Neural cell (in vitro differentiated cells): ENCODE results near the gene ZNF763. TPM values are rescaled to one million over a fixed set of nuclear protein-coding genes. Genes with fewer than 3 reads are reported as not detected.

Experiments used
- H2AFZ ChIP-seq: fragments of 200-600, 300-800 bp; sonication (generic), shearing (Covaris generic); 2 replicates; pipeline ENCODE4 v1.6.0; 2014; ENCODE audit warnings: low read depth, mild to moderate bottlenecking, antibody characterized with exemption, low read length, moderate library complexity
- H3F3A ChIP-seq: fragments of 200-600 bp; shearing (Covaris generic); 2 replicates; pipeline ENCODE4 v1.6.1; 2016; ENCODE audit warnings: mild to moderate bottlenecking, moderate library complexity, mixed read lengths, antibody characterized with exemption, low read length; ENCODE audit not compliant: insufficient read depth, poor library complexity, severe bottlenecking
- H3K27ac ChIP-seq: fragments of 200-600, 300-800 bp; sonication (generic), shearing (Covaris generic); 2 replicates; pipeline ENCODE4 v1.5.1; 2014; ENCODE audit warnings: mild to moderate bottlenecking, low read length, moderate library complexity
- H3K27me3 ChIP-seq: fragments of 300-800, 200-600 bp; sonication (generic), shearing (Covaris generic); 2 replicates; pipeline ENCODE4 v1.6.0; 2014; ENCODE audit warnings: mild to moderate bottlenecking, low read depth, low read length, moderate library complexity; ENCODE audit not compliant: insufficient read depth
- H3K36me3 ChIP-seq: fragments of 300-800, 200-600 bp; sonication (generic), shearing (Covaris generic); 2 replicates; pipeline ENCODE4 v1.5.1; 2014; ENCODE audit warnings: mild to moderate bottlenecking, antibody characterized with exemption, low read length, moderate library complexity; ENCODE audit not compliant: insufficient read depth
- H3K4me2 ChIP-seq: fragments of 300-800, 200-600 bp; sonication (generic), shearing (Covaris generic); 2 replicates; pipeline ENCODE4 v1.6.0; 2014; ENCODE audit warnings: mild to moderate bottlenecking, low read length
- H3K4me3 ChIP-seq: fragments of 300-800, 200-600 bp; sonication (generic), shearing (Covaris generic); 2 replicates; pipeline ENCODE4 v1.5.1; 2014; ENCODE audit warnings: mild to moderate bottlenecking, low read length, moderate library complexity
- H3K79me2 ChIP-seq: fragments of 200-600 bp; shearing (Covaris generic); replicated peaks from 2 replicates; pipeline ENCODE4 v1.6.0; 2014; ENCODE audit warnings: mild to moderate bottlenecking, low read length, moderate library complexity; ENCODE audit not compliant: insufficient read depth
- H3K9ac ChIP-seq: fragments of 300-800, 200-600 bp; sonication (generic), shearing (Covaris generic); 2 replicates; pipeline ENCODE4 v1.6.1; 2016; ENCODE audit warnings: mild to moderate bottlenecking, low read length, mixed read lengths
- H3K9me2 ChIP-seq: fragments of 200-600 bp; shearing (Covaris generic); 2 replicates; pipeline ENCODE4 v1.6.1; 2016; ENCODE audit warnings: mild to moderate bottlenecking, low read length, mixed read lengths; ENCODE audit not compliant: insufficient read depth
- H3K9me3 ChIP-seq: fragments of 200-600, 300-800 bp; sonication (generic), shearing (Covaris generic); 2 replicates; pipeline ENCODE4 v1.6.1; 2016; ENCODE audit warnings: mild to moderate bottlenecking, mixed run types, low read length, moderate library complexity, mixed read lengths
- H4K20me1 ChIP-seq: fragments of 200-600 bp; shearing (Covaris generic); 2 replicates; pipeline ENCODE4 v1.6.1; 2016; ENCODE audit warnings: mild to moderate bottlenecking, mixed run types; ENCODE audit not compliant: insufficient read depth
- CTCF ChIP-seq: fragments of 450-650 bp; IDR thresholded peaks from 2 replicates; pipeline ENCODE4 v1.5.1; 2014; ENCODE audit warnings: antibody characterized with exemption, mild to moderate bottlenecking, moderate library complexity; ENCODE audit not compliant: poor library complexity, severe bottlenecking
- EP300 ChIP-seq: fragments of 450-650 bp; conservative IDR thresholded peaks from 2 replicates; pipeline ENCODE4 v1.6.1; 2014; ENCODE audit warnings: antibody characterized with exemption, mild to moderate bottlenecking, moderate library complexity; ENCODE audit not compliant: poor library complexity, severe bottlenecking
- EZH2 ChIP-seq: fragments of 200-600, 300-800 bp; shearing (Covaris generic), sonication (generic); IDR thresholded peaks from 2 replicates; pipeline ENCODE4 v1.6.1; 2014; ENCODE audit warnings: antibody characterized with exemption, low read length, borderline replicate concordance, mild to moderate bottlenecking; ENCODE audit not compliant: insufficient read depth, poor library complexity, severe bottlenecking
- MXI1 ChIP-seq: fragments of 450-650 bp; conservative IDR thresholded peaks from 2 replicates; pipeline ENCODE4 v1.6.1; 2014; ENCODE audit warnings: antibody characterized with exemption, mild to moderate bottlenecking; ENCODE audit not compliant: poor library complexity, severe bottlenecking
- POLR2AphosphoS5 ChIP-seq: IDR thresholded peaks from 2 replicates; pipeline ENCODE4 v1.6.1; 2012
- RAD21 ChIP-seq: fragments of 450-650 bp; conservative IDR thresholded peaks from 2 replicates; pipeline ENCODE4 v1.6.1; 2014; ENCODE audit warnings: antibody characterized with exemption, mild to moderate bottlenecking, moderate library complexity
- REST ChIP-seq: IDR thresholded peaks from 2 replicates; pipeline ENCODE4 v1.6.1; 2012; ENCODE audit warnings: borderline replicate concordance
- SMC3 ChIP-seq: fragments of 450-650 bp; conservative IDR thresholded peaks from 2 replicates; pipeline ENCODE4 v1.6.1; 2014; ENCODE audit warnings: antibody characterized with exemption, mild to moderate bottlenecking, moderate library complexity; ENCODE audit not compliant: poor library complexity
- TAF1 ChIP-seq: IDR thresholded peaks from 2 replicates; pipeline ENCODE4 v1.6.1; 2012; ENCODE audit warnings: low read depth
- polyA plus RNA-seq: library from polyadenylated mRNA; depleted of rRNA; stranded (reverse); fragments of >200 nt; gene quantifications from 2 replicates; pipeline ENCODE4 v1.2.3, GENCODE V29; 2014

ZNF763 gene
- polyA plus RNA-seq, 1 donor from 2014 or later: 12.8 TPM

- Histone ChIP-seq H3K27ac (no peak overlapping the region), H3K9ac (no peak overlapping the region), H3K27me3 (no peaks in the 10 kb centered on the region), H3K9me3 (no peaks in the 10 kb centered on the region), H3K4me3 (no peak overlapping the region), H3K36me3 (no peaks in the 10 kb centered on the region), H3K4me2 (no peak overlapping the region), H2AFZ (no peak overlapping the region), H3K9me2 (no peaks in the 10 kb centered on the region), H4K20me1 (no peaks in the 10 kb centered on the region), H3F3A (no peaks in the 10 kb centered on the region), H3K79me2 (peaks cover 41% of the 10 kb centered on the region)
- no peak for TF ChIP-seq REST
- TF ChIP-seq EP300: no peak
- TF ChIP-seq RAD21: no peak
- no peak for TF ChIP-seq MXI1
- TF ChIP-seq SMC3: no peak
- no peak for TF ChIP-seq EZH2
- TF ChIP-seq POLR2AphosphoS5: no peak
- TF ChIP-seq CTCF: no peak
Measured at GRCh38 chr19:11995174-11995573, 30.3 kb downstream of the ZNF763 start.

DNA sequence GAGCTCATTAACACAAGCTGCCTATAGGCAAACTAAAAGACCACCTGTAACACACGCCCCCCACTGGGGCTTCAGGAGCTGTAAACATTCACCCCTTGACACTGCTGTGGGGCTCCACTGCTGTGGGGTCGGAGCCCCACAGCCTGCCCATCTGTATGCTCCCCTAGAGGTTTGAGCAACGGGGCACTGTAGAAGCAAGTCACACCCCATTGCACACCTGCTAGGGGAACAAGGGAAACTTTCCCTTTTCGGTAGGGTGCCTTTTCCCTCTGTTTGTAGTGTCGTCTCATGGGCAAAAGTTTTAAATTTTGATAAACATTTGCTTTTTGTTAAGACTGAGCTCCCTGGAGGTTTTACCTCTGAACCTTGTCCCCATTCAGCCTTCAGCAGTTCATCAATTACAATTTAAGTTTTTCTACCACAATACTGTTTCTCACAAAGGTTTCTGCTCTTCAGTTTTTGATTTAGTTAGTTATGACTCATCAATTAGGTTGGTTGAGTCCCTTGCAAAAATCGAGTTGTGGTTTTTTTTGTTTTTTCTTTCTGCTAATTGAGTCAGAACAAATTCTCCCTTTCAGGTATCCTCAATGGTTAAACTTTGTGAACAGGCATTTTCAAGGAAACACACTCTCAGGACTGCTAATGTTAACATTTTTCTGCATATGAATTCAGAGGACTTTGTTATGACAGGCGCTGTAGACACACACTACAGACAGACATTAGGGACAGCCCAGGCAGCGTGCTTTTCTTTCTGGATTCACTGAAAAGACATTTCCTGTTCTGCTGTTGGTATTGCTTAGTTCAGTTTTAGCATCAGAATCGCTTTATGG is 35.5 kb downstream of the ZNF763 start:
- H3K4me3 ChIP-seq: no peak overlapping the region
- TF ChIP-seq TAF1 (no peak), EZH2 (no peak), REST (no peak), EP300 (no peak), MXI1 (no peak), CTCF (no peak), SMC3 (no peak), POLR2AphosphoS5 (no peak), RAD21 (no peak)
- H3K4me2 ChIP-seq: no peak overlapping the region
- H3K36me3 ChIP-seq: no peaks in the 10 kb centered on the region
- no peak overlapping the region for H3K27ac ChIP-seq
- H3K9ac ChIP-seq: no peak overlapping the region
- no peaks in the 10 kb centered on the region for H3F3A ChIP-seq
- H4K20me1 ChIP-seq: no peaks in the 10 kb centered on the region
- no peaks in the 10 kb centered on the region for H3K9me2 ChIP-seq
- H3K79me2 ChIP-seq: peaks cover 13% of the 10 kb centered on the region
- no peaks in the 10 kb centered on the region for H3K27me3 ChIP-seq
- H2AFZ ChIP-seq: no peak overlapping the region
- no peaks in the 10 kb centered on the region for H3K9me3 ChIP-seq
